GM12865 (cell line): ENCODE data around the gene ZNF14.
"Not testable (repeated sequence)": the region's sequence is repeated elsewhere in the genome, so short reads cannot be mapped to it uniquely, and the experiment has no call there.

Experiments
- DNase-seq: peaks from one replicate; pipeline ENCODE4 v3.0.0; 2010; ENCODE audit warnings: low read depth
- H3K4me3 ChIP-seq: 2 replicates; pipeline ENCODE4 v1.5.1; 2011; ENCODE audit warnings: mild to moderate bottlenecking, low read depth, low read length, control low read depth
- CTCF ChIP-seq: IDR thresholded peaks from 2 replicates; pipeline ENCODE4 v1.5.1; 2011; ENCODE audit warnings: low read length, control low read depth, low read depth, inconsistent platforms; ENCODE audit not compliant: insufficient read depth; ENCODE audit errors: missing control alignments

The ZNF14 gene

GRCh38 chr19:19719798-19720197, 13.1 kb downstream of the ZNF14 start:
- no peak for DNase-seq
- no peak for TF ChIP-seq CTCF

GRCh38 chr19:19711934-19712828, 20.7 kb downstream of the ZNF14 start:
- TF ChIP-seq CTCF: no peak
- H3K4me3 ChIP-seq: no peak overlapping the region
- DNase-seq: no peak

More at GRCh38 chr19:19719798-19720197, 13.1 kb downstream of the ZNF14 start:
- H3K4me3 ChIP-seq: no peak overlapping the region

GRCh38 chr19:19711306-19711933, 21.5 kb downstream of the ZNF14 start:
- TF ChIP-seq CTCF: no peak
- no peak overlapping the region for H3K4me3 ChIP-seq

GRCh38 chr19:19710506-19710905, 22.4 kb downstream of the ZNF14 start:
- TF ChIP-seq CTCF: no peak
- no peak for DNase-seq
- H3K4me3 ChIP-seq: no peak overlapping the region

More at GRCh38 chr19:19711306-19711933, 21.5 kb downstream of the ZNF14 start:
- no peak for DNase-seq

GRCh38 chr19:19704836-19705235, 28.1 kb downstream of the ZNF14 start:
- H3K4me3 ChIP-seq: no peak overlapping the region
- no peak for TF ChIP-seq CTCF
- no peak for DNase-seq

GRCh38 chr19:19700493-19700892, 32.4 kb downstream of the ZNF14 start:
- DNase-seq, H3K4me3 ChIP-seq: not testable (repeated sequence)

GRCh38 chr19:19697589-19697988, 35.3 kb downstream of the ZNF14 start:
- TF ChIP-seq CTCF: no peak
- no peak overlapping the region for H3K4me3 ChIP-seq
- no peak for DNase-seq
